ENCODE results near the gene ASPA. TPM values are rescaled to one million over a fixed set of nuclear protein-coding genes. Genes with fewer than 3 reads are reported as not detected.
"Not testable (repeated sequence)": the region's sequence is repeated elsewhere in the genome, so short reads cannot be mapped to it uniquely, and the experiment has no call there.

ASPA gene
- total RNA-seq = not detected in 2 replicates
- long read RNA-seq = 0 reads

GRCh38 chr17:3475812-3476610 lies at the start of gene ASPA:
ASPA (plus strand) TSS chr17:3475997; CDS start chr17:3476160, 163 bp downstream.
- Mint-ChIP-seq H3K4me1 (peaks cover 27% of the 10 kb centered on the region), H3K27ac (ENCODE audit: unreplicated experiment) (peak within 1 kb of the TSS; percentile 54), H3K9me3 (no peaks in the 10 kb centered on the region), H3K36me3 (ENCODE audit: low read depth) (no peaks in the 10 kb centered on the region), H3K27me3 (ENCODE audit: low read depth) (no peaks in the 10 kb centered on the region), H3K4me3 (no peak within 1 kb of the TSS)
- TF ChIP-seq CTCF (conservative IDR thresholded peaks at IDR 0.05) = no peak
- no peak for DNase-seq (ENCODE audit: low read depth, low spot score)

- peaks cover 33% of the 10 kb centered on the region for H3K27me3 Mint-ChIP-seq (ENCODE audit: low read depth)
- H3K36me3 Mint-ChIP-seq (ENCODE audit: low read depth); H3K27ac Mint-ChIP-seq (ENCODE audit: unreplicated experiment); H3K4me1 Mint-ChIP-seq; H3K4me3 Mint-ChIP-seq: not testable (repeated sequence)
- peak; percentile 6 for DNase-seq (ENCODE audit: low read depth, low spot score)
- peaks cover 17% of the 10 kb centered on the region for H3K9me3 Mint-ChIP-seq
These were observed 42.6 kb upstream of the ASPA start for GRCh38 chr17:3433215-3433614.

GRCh38 chr17:3433741-3434140 lies 42.1 kb upstream of the ASPA start, which contains the start of gene OR1E2:
OR1E2 (minus strand) TSS chr17:3433841; CDS start chr17:3433841, 0 bp downstream.
- Mint-ChIP-seq H3K4me1 (no peaks in the 10 kb centered on the region), H3K36me3 (ENCODE audit: low read depth) (no peaks in the 10 kb centered on the region), H3K4me3 (no peak within 1 kb of the TSS), H3K27me3 (ENCODE audit: low read depth) (peaks cover 31% of the 10 kb centered on the region), H3K9me3 (peaks cover 15% of the 10 kb centered on the region), H3K27ac (ENCODE audit: unreplicated experiment) (no peak within 1 kb of the TSS)
- no peak for DNase-seq (ENCODE audit: low read depth, low spot score)
- TF ChIP-seq CTCF (conservative IDR thresholded peaks at IDR 0.05) = no peak

- no peak overlapping the region for H3K27ac Mint-ChIP-seq (ENCODE audit: unreplicated experiment)
- TF ChIP-seq CTCF (conservative IDR thresholded peaks at IDR 0.05) = no peak
- H3K9me3 Mint-ChIP-seq = no peaks in the 10 kb centered on the region
- H3K27me3 Mint-ChIP-seq (ENCODE audit: low read depth) = peaks cover 55% of the 10 kb centered on the region
- DNase-seq (ENCODE audit: low read depth, low spot score) = no peak
- H3K4me3 Mint-ChIP-seq = no peak overlapping the region
- H3K4me1 Mint-ChIP-seq = no peaks in the 10 kb centered on the region
- H3K36me3 Mint-ChIP-seq (ENCODE audit: low read depth) = no peaks in the 10 kb centered on the region
These were observed 37.4 kb upstream of the ASPA start for GRCh38 chr17:3438368-3438767.

GRCh38 chr17:3440451-3440850 lies 35.3 kb upstream of the ASPA start:
- no peak for DNase-seq (ENCODE audit: low read depth, low spot score)
- no peak for TF ChIP-seq CTCF (conservative IDR thresholded peaks at IDR 0.05)

GRCh38 chr17:3447625-3448024 lies 28.2 kb upstream of the ASPA start:
- DNase-seq (ENCODE audit: low read depth, low spot score) = no peak
- no peak for TF ChIP-seq CTCF (conservative IDR thresholded peaks at IDR 0.05)

More at GRCh38 chr17:3440451-3440850, 35.3 kb upstream of the ASPA start:
- Mint-ChIP-seq H3K4me3 (no peak overlapping the region), H3K27me3 (ENCODE audit: low read depth) (peaks cover 57% of the 10 kb centered on the region), H3K4me1 (no peaks in the 10 kb centered on the region), H3K36me3 (ENCODE audit: low read depth) (no peaks in the 10 kb centered on the region), H3K27ac (ENCODE audit: unreplicated experiment) (no peak overlapping the region), H3K9me3 (no peaks in the 10 kb centered on the region)

More at GRCh38 chr17:3447625-3448024, 28.2 kb upstream of the ASPA start:
- no peak overlapping the region for H3K27ac Mint-ChIP-seq (ENCODE audit: unreplicated experiment)
- no peak overlapping the region for H3K4me3 Mint-ChIP-seq
- H3K36me3 Mint-ChIP-seq (ENCODE audit: low read depth) = no peaks in the 10 kb centered on the region
- peaks cover 22% of the 10 kb centered on the region for H3K27me3 Mint-ChIP-seq (ENCODE audit: low read depth)
- no peaks in the 10 kb centered on the region for H3K4me1 Mint-ChIP-seq
- peaks cover 3% of the 10 kb centered on the region for H3K9me3 Mint-ChIP-seq
